T-helper 2 cell treated with Interferon-gamma antibody and Interleukin-4, amounts not matched to agents 100 ng/mL and 5 ng/mL, for 36 hours (primary cell): ENCODE measurements around the gene ODC1. TPM values are rescaled to one million over a fixed set of nuclear protein-coding genes. Genes with fewer than 3 reads are reported as not detected.

Experiments
- intact Hi-C: fragments of 100-400 bp; cut with micrococcal nuclease; formaldehyde crosslinking; loops from one replicate; pipeline ENCODE4 v1.15.1; 2023
- total RNA-seq: library from RNA; stranded (reverse); gene quantifications from 2 replicates; pipeline ENCODE4 v1.2.3, GENCODE V29; 2022

ODC1 gene
- total RNA-seq, 1 donor from 2014 or later = 64.7 TPM

- intact Hi-C loops = no loop called here
Observed at GRCh38 chr2:10419553-10420257, 28.4 kb downstream of the ODC1 start.

GRCh38 chr2:10417551-10418335, 30.4 kb downstream of the ODC1 start:
- intact Hi-C loops = no loop called here

- intact Hi-C loops = no loop called here
Observed at GRCh38 chr2:10415640-10416039, 32.5 kb downstream of the ODC1 start.

- intact Hi-C loops = no loop called here
Observed at GRCh38 chr2:10415048-10415447, 33.1 kb downstream of the ODC1 start.

GRCh38 chr2:10414591-10414990, 33.5 kb downstream of the ODC1 start:
- intact Hi-C loops = no loop called here

- intact Hi-C loops = no loop called here
Observed at GRCh38 chr2:10413991-10414451, 34.1 kb downstream of the ODC1 start.

GRCh38 chr2:10413503-10413902, 34.6 kb downstream of the ODC1 start:
- intact Hi-C loops = no loop called here

GRCh38 chr2:10412380-10412779, 35.7 kb downstream of the ODC1 start:
- intact Hi-C loops = no loop called here

GRCh38 chr2:10411557-10411956, 36.6 kb downstream of the ODC1 start:
- intact Hi-C loops = no loop called here

- intact Hi-C loops = no loop called here
Observed at GRCh38 chr2:10410823-10411437, 37.2 kb downstream of the ODC1 start.

GRCh38 chr2:10410001-10410822, 37.9 kb downstream of the ODC1 start:
- intact Hi-C loops = no loop called here

- intact Hi-C loops = loop anchor here (1.0 to 5.0 kb wide), 9 partner anchors 24 to 337 kb away; partner anchors contain the start of gene ODC1
Observed at GRCh38 chr2:10408649-10409579, 39.2 kb downstream of the ODC1 start.

GRCh38 chr2:10407841-10408648, 40.1 kb downstream of the ODC1 start:
- intact Hi-C loops = loop anchor here (1.0 to 5.0 kb wide), 4 partner anchors 25 to 266 kb away; no protein-coding TSS in a partner anchor

GRCh38 chr2:10407432-10407831, 40.7 kb downstream of the ODC1 start:
- intact Hi-C loops = loop anchor here (5.0 kb wide), 1 partner anchor 265 kb away; no protein-coding TSS in a partner anchor

- intact Hi-C loops = loop anchor here (5.0 kb wide), 1 partner anchor 264 kb away; no protein-coding TSS in a partner anchor
Observed at GRCh38 chr2:10406491-10407188, 41.5 kb downstream of the ODC1 start.

GRCh38 chr2:10406016-10406415, 42.1 kb downstream of the ODC1 start:
- intact Hi-C loops = loop anchor here (5.0 kb wide), 1 partner anchor 264 kb away; no protein-coding TSS in a partner anchor

- intact Hi-C loops = loop anchor here (5.0 kb wide), 1 partner anchor 263 kb away; no protein-coding TSS in a partner anchor
Observed at GRCh38 chr2:10405448-10405847, 42.7 kb downstream of the ODC1 start.
